Brain microvascular endothelial cell (primary cell): ENCODE measurements around the gene SCN4B.
"Not testable (repeated sequence)": the region's sequence is repeated elsewhere in the genome, so short reads cannot be mapped to it uniquely, and the experiment has no call there.

Source experiments
- DNase-seq: peaks from one replicate; pipeline ENCODE4 v3.0.0-alpha.2; 2020
- H3K27ac ChIP-seq: fragments of 250-450 bp; sonication (Bioruptor Pico); 2 replicates; pipeline ENCODE4 v1.5.1; 2020; ENCODE audit warnings: mild to moderate bottlenecking, moderate library complexity
- H3K27me3 ChIP-seq: fragments of 250-450 bp; sonication (Bioruptor Pico); replicated peaks from 2 replicates; pipeline ENCODE4 v1.5.1; 2020; ENCODE audit warnings: mild to moderate bottlenecking
- H3K36me3 ChIP-seq: fragments of 250-450 bp; sonication (Bioruptor Pico); replicated peaks from 2 replicates; pipeline ENCODE4 v1.5.1; 2020; ENCODE audit warnings: mild to moderate bottlenecking
- H3K4me3 ChIP-seq: 2 replicates; pipeline ENCODE4 v1.5.1; 2011; ENCODE audit warnings: low read depth, mild to moderate bottlenecking, control low read depth, low read length, moderate library complexity
- in situ Hi-C: cut with HindIII; loops from 2 replicates; pipeline ENCODE4 v1.10.0; 2017; ENCODE audit warnings: low sequenced_read_pairs, low pct_ligation_motif_present
- TF ChIP-seq, protein P1 (sequence below): IDR thresholded peaks from 2 replicates; pipeline ENCODE4 v1.5.1; 2011; ENCODE audit warnings: low read depth, mild to moderate bottlenecking, moderate library complexity, low read length, control low read depth, inconsistent platforms; ENCODE audit errors: missing control alignments

The SCN4B gene

DNA sequence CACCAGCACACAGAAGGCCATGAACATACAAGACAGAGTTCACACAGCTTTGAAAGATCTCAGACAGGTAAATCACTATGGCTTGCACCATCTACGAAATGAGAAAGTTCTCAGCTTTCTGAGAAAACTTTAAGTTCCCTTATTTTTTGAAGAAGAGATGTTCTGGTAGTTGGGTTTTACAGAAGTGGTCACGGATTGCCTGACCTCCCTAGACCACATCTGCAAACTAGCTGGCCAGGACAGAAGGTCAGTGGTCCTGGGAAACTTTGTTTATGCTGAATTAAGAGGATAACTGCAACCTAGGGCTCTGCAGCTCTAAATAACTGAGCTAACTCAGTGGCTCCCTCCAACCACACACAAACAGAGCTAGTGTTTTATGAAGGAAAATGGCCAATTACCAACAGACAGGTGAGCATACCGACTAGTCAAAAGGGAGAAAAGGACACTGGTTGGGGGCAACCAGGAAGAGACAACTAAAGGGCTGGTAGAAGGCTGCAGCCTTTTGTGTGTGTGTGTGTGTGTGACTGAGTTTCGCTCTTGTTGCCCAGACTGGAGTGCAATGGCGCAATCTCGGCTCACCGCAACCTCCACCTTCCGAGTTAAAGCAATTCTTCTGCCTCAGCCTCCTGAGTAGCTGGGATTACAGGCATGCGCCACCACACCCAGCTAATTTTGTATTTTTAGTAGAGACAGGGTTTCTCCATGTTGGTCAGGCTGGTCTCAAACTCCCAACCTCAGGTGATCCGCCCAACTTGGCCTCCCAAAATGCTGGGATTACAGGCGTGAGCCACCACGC, 32.4 kb upstream of the SCN4B start:
- TF ChIP-seq, protein P1, sequence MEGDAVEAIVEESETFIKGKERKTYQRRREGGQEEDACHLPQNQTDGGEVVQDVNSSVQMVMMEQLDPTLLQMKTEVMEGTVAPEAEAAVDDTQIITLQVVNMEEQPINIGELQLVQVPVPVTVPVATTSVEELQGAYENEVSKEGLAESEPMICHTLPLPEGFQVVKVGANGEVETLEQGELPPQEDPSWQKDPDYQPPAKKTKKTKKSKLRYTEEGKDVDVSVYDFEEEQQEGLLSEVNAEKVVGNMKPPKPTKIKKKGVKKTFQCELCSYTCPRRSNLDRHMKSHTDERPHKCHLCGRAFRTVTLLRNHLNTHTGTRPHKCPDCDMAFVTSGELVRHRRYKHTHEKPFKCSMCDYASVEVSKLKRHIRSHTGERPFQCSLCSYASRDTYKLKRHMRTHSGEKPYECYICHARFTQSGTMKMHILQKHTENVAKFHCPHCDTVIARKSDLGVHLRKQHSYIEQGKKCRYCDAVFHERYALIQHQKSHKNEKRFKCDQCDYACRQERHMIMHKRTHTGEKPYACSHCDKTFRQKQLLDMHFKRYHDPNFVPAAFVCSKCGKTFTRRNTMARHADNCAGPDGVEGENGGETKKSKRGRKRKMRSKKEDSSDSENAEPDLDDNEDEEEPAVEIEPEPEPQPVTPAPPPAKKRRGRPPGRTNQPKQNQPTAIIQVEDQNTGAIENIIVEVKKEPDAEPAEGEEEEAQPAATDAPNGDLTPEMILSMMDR, result no peak
- no peak overlapping the region for H3K27ac ChIP-seq
- DNase-seq, result no peak
- no peaks in the 10 kb centered on the region for H3K27me3 ChIP-seq
- in situ Hi-C loops, result no loop called here
- H3K4me3 ChIP-seq, result no peak overlapping the region
- H3K36me3 ChIP-seq, result no peaks in the 10 kb centered on the region

DNA sequence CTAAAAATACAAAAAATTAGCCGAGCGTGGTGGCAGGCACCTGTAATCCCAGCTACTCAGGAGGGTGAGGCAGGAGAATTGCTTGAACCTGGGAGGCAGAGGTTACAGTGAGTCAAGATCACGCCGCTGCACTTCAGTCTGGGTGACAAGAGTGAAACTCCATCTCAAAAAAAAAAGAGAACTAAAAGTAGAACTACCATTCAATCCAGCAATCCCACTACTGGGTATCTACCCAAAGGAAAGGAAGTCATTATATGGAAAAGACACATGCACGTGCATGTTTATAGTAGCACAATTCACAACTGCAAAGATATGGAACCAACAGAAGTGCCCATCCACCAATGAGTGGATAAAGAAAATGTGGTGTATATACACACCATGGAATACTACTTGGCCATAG, 31.1 kb upstream of the SCN4B start:
- H3K27ac ChIP-seq, in situ Hi-C loops, H3K4me3 ChIP-seq, H3K27me3 ChIP-seq, H3K36me3 ChIP-seq, DNase-seq: not testable (repeated sequence)

DNA sequence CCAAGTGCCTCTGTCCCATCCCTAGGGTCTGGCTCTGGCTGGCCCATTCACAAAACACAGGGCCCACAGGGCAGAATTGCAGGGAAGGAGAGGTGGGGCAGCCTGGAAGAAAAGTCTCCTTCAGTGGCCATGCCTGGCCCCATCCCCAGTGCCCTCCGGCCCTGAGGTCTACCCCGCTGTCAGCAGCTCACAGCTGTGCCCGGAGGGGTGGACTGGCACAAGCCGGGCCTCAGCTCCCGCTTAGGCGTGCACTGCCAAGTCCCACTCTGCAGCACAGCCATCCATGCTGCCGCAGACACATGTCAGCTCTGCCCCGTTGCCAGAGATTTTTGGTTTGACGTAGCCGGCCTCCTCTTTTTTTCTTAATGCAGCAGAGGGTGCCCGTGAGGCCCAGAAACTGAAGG, 27.7 kb upstream of the SCN4B start:
- in situ Hi-C loops, result no loop called here
- no peak overlapping the region for H3K27ac ChIP-seq
- TF ChIP-seq, protein P1, result no peak
- no peak overlapping the region for H3K4me3 ChIP-seq
- no peak for DNase-seq
- no peaks in the 10 kb centered on the region for H3K36me3 ChIP-seq
- H3K27me3 ChIP-seq, result peaks cover 8% of the 10 kb centered on the region

DNA sequence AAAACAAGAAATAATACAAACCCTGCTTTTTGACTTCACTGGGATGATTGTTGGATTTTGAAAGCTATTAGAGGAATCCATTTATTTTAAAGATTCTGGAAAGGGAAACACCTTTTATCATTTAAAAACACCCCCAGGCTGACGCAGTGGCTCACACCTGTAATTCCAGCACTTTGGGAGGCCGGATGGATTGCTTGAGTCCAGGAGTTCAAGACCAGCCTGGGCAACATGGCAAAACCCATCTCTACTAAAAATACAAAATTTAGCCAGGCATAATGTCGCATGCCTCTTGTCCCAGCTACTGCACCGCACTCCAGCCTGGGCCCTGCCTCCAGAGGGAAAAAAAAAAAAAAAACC, 24.1 kb upstream of the SCN4B start:
- in situ Hi-C loops, result no loop called here
- no peak overlapping the region for H3K4me3 ChIP-seq
- no peaks in the 10 kb centered on the region for H3K36me3 ChIP-seq
- H3K27me3 ChIP-seq, result peaks cover 14% of the 10 kb centered on the region
- H3K27ac ChIP-seq, result no peak overlapping the region
- no peak for DNase-seq
- TF ChIP-seq, protein P1, result no peak

DNA sequence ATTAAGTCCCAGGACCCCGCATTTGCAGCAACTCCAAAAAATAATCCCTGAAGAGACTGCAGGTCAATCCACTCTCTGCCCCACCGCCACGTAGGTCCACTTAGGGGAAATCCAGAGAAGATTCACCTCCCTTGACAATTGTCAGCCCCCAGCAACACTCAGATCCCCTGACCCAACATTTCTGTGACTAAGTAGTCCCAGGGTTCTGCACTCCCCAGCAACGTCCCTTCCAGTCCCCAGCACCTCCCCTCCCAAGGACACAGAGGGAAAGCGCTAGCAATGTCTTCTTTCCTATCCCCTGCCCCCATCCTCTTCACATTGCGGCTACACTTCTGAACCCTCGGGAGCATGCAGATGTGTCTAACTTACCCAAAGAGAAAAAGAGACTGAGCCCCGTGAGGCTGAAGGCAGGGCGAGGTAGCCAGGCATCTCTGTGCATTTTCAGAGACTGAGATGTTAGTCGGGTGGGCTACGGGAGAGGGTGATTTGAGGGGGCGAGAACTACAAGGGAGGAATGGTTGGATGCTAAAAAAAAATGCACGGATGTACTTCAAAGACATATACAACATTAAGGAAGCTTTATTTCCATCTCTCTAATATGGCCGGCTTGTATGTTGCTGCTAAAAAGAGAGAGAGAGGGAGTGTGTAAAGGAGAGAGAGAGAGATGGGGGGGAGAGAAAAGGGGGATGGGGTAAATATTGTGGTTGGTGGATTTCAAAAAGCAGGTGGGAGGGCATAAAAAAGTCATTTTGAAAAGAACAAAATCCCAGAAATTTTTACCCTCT, 23.6 kb upstream of the SCN4B start, which contains the start of gene SCN2B:
Gene SCN2B, minus strand, starts transcription at position 647 of the 785 bp plus-strand sequence. Its CDS starts 208 bp downstream, at position 439.
- peaks cover 17% of the 10 kb centered on the region for H3K27me3 ChIP-seq
- in situ Hi-C loops, result no loop called here
- H3K4me3 ChIP-seq, result no peak within 1 kb of the TSS
- no peaks in the 10 kb centered on the region for H3K36me3 ChIP-seq
- TF ChIP-seq, protein P1, result no peak
- no peak for DNase-seq
- H3K27ac ChIP-seq, result no peak within 1 kb of the TSS
